ENCODE data around the gene WNT11.

WNT11 gene

DNA sequence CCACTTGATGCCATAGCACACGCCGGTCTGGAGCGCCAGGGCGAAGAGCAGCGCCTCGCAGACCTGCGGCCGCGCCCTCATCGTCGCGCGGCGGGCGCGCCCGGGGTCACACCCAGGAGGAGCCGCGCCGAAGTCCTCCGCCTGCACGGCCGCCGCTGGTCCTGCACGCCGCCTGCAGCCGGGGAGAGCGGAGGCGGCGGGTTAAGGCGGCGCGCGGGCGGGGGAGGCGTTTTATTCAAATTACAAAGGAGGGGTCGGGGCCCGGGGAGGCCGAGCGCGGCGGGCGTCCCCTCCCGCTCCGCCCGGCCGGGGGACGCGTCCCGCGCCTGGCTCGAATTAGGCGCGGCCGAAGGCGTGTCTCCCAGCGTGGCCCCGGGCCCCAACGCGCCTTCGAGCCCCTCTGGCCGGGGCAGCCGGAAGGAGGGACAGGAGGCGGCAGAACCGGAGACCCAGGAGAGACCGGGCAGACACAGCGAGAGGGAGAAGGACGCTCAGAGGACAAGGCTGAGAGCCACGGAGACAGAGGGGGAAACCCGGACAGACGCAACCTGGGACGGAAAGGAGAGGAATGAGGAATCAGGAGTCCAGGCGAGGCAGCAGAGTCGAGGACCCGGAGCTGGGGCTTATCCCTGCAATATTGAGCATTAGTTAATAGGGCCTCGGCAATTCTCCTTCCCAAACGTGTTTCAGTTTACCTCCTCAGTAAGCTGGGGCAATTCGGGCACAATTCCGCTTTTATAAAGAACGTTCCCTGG is at the start of gene WNT11:
Gene WNT11, minus strand, starts transcription at position 176 of the 755 bp plus-strand sequence. Its CDS starts 95 bp downstream, at position 81.
- no peak for DNase-seq

- no peak for DNase-seq
These were observed 47.1 kb upstream of the WNT11 start for GRCh38 chr11:76253416-76253815.

- no peak for DNase-seq
These were observed 46.3 kb upstream of the WNT11 start for GRCh38 chr11:76252631-76253070.

DNA sequence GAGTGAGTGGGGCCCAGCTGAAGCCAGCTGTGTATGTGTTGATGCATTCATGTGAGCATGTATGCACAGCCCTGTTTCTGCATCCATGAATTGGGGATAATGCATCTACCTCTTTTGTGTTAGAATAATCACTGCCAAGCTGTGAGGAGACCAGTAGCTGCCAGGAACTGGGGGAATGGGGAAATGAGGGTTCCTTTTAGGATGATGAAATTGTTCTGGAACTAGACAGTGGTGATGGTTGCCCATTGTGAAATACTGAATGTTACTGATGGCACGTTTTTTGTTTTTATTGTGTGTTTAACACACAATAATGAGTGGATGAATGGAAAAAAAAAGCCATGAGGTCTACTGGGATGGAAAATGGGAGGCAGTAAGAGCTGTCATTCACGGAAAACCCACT is 45.3 kb upstream of the WNT11 start:
- no peak for DNase-seq

- no peak for DNase-seq
These were observed 44.9 kb upstream of the WNT11 start for GRCh38 chr11:76251226-76251575.

DNA sequence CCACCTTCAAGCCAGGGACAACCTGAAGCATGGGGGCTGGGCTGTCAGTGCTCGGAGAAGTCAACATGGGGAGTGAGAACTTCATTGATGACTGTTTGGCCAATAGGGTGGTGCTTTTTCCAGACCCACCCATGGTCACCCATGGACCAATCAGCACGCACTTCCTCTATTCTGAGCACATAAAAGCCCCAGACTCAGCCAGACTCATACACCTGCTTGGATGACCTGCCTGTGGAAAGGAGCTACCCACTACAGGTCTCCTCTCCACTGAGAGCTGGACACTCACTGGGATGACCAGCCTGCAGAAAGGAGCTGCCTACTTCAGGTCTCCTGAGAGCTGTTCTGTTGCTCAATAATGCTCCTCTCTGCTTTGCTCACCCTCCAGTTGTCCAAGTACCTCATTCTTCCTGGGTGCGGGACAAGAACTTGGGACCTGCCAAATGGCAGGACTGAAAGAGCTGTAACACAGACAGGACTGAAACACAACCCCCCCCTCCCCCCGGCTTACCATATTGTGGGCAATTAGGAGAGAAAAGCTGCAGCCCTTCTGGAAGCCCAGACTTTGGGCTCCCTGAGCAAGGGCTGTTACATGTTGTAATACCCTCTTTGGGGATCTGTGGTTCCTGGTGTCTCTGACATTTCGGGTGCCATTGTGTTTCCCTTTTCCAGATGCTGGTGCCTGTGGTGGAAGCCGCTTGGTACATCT is 44.4 kb upstream of the WNT11 start:
- no peak for DNase-seq

- DNase-seq = no peak
These were observed 43.0 kb upstream of the WNT11 start for GRCh38 chr11:76249195-76249741.

- DNase-seq = no peak
These were observed 41.9 kb upstream of the WNT11 start for GRCh38 chr11:76248210-76248609.

DNA sequence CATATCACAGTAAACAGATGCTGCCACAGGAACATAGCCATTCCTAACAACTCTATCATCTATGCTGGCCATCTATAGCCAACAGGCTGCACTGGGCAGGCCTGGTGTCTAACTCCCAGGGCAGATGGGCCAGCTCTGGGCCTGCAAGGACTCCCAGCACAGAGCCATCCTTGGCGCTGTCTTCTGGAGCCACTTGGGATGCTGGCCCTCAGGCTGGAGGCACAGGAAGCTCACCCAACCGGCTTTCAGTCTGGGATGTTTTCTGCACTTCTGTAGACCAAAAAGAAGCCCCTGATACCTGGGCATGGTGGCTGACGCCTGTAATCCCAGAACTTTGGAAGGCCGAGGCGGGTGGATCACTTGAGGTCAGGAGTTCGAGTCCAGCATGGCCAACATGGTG is 40.8 kb upstream of the WNT11 start:
- no peak for DNase-seq

DNA sequence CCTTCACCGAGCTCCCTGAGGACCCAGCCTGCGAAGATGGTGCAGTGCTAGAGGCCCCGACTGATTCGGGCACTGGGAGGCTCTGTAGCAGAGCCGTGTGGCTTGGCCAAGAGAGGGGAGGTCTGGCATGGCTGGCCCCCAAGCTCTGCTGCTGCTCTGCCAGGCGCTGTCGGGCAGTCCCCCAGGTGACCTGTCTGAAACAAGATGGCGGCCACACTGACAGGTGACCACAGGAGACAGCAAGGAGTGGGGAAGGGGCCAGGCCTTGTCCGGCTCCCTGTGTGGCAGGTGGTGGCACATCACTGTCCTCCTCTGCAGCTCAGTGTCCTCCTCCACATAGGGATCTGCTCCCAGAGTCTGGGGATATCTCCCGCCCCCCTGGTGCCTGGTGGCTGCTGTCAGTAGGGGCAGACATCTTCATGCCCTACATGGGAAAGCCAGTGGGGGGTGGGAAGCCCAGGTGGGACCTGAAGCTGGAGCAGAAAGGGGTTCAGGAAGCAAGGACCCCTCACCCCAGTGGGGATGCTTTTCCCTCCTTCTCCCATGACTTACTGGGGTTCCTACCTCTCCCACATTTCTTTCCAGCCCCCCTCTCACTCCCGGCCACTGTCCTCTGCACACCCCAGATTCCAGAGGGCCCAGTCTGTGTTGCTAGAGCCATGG is 40.1 kb upstream of the WNT11 start:
- no peak for DNase-seq

DNA sequence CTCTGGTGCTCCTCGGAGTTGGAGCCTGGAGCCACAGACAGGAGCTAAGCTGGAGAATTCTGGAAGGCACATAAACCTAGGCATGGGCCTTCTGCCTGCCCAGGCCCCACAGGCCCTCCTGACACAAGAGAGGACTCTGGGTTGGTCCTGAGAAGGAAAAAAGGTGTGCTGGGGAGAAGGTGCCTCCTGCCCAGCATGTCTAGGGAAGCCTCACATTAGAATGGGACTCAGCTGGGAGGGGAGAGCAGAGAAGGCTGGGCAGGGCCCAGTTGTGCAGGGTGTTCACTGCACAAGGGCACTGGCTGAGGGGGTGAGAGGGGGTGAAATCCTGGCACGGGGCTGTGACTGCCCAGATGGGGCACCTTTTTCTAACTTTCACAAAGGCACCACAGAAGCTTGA is 39.4 kb upstream of the WNT11 start:
- no peak for DNase-seq

GRCh38 chr11:76244316-76244851 is 38.1 kb upstream of the WNT11 start:
- DNase-seq = no peak

DNA sequence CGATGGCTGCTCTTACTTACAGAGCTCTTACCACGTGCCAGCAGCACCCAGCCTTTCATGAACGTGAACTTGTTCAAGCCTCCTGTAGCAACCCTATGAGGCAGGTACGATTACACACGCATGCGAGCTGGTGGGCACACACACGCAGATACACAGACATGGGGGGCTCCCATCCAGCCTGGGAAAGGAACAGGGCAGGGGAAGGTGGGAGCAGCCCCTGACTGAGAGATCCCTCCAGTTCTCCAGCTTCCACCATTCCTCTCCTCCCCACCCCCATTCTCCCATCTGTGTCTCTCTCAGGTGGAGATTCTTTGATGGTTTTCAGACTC is 37.6 kb upstream of the WNT11 start:
- DNase-seq = no peak

- no peak for DNase-seq
These were observed 37.1 kb upstream of the WNT11 start for GRCh38 chr11:76243193-76243956.

DNA sequence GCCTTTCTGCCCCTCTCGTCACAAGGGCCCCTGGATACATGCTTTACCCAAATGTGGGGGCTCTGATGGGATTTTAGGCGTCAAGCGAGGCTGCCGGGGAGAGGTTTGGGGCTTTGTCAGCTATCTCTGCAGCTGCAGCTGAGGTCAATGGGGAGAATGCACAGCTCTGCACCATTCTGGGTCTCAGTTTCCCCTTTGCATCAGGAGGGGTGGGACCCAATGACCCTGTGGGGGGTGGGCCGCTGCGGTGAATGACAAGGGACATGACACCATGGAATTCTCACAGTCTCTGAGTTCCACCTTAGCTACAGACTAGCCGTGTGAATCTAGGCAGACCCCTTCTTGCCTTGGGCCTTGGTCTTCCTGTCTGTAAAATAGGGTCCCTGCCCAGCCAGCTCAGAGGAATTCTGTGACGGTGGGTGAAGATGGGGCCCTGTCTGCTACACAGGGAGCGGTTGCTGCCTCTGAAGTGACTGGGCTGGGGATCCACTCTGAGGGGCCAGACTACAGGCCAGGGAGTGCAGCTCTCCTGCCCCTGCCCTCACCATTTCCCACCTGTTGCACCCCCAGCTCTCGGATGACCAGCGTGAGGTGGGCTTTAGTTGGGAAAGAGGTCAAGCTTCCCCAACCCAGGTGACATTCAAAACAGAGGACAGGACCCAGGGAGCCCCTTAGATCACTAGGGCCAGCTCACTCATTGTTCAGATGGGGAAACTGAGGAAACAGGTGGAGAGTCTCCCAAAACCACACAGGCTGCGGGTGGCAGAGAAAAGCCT is 35.9 kb upstream of the WNT11 start:
- DNase-seq = no peak

GRCh38 chr11:76241243-76242000 is 35.1 kb upstream of the WNT11 start:
- DNase-seq = no peak

GRCh38 chr11:76240666-76241065 is 34.4 kb upstream of the WNT11 start:
- DNase-seq = no peak

- no peak for DNase-seq
These were observed 33.8 kb upstream of the WNT11 start for GRCh38 chr11:76240161-76240540.

DNA sequence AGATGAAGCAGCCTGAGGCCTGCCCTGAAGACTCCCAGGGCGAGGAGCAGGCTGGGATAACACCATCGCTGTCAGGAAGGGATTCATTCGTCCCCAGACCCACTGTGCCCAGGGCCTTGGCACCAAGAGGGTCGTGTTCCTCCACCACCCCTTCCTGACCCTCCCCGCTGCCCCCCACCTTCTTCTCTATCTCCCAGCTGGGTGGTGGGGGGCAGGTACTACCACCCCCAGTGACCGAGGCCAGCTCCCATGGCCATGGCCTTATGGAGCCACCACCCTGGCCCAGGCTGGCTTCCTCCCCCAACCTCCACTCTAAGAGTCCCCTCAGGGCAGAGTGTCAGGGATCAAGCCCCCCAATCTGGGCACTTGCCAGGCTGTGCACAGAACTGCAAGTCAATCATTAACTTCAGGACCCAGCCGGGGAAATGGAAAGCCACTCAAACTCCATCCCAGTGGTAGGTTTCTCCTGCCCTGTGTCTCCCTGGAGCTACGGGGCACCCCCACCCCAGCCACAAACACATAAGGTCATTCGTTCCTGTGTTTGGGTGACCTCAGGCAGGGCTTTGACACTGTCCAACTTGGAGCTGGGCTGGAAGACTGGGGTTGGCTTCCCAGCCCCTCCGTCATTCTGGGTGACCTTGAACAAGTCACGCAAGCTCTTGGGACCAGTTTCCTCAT is 33.3 kb upstream of the WNT11 start:
- DNase-seq = no peak

- DNase-seq = no peak
These were observed 32.2 kb upstream of the WNT11 start for GRCh38 chr11:76238551-76238950.

DNA sequence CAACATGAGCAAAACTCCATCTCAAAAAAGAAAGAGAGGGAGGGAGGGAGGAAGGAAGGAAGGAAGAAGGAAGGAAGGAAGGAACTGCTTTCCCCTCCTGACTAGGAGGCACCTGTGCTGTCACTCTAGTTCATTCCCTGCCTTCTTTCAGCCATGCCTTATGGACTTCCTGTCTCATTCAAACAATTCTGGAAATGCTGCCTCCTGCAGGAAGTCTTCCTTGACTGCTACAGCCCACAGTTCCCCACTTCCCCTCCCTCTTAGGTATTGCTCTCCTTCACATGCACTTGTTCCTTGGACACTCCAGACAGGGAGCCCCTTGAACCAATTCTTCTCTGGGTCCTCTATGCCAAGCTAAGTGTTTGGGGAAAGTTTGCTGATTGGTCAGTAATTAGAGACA is 31.6 kb upstream of the WNT11 start:
- no peak for DNase-seq
